ENCODE measurements around the gene TIAM1. TPM values are rescaled to one million over a fixed set of nuclear protein-coding genes. Genes with fewer than 3 reads are reported as not detected.
"Not testable (repeated sequence)": the region's sequence is repeated elsewhere in the genome, so short reads cannot be mapped to it uniquely, and the experiment has no call there.

The TIAM1 gene
- total and polyA plus RNA-seq, 2 donors, result 25.8 to 30.5 TPM

DNA sequence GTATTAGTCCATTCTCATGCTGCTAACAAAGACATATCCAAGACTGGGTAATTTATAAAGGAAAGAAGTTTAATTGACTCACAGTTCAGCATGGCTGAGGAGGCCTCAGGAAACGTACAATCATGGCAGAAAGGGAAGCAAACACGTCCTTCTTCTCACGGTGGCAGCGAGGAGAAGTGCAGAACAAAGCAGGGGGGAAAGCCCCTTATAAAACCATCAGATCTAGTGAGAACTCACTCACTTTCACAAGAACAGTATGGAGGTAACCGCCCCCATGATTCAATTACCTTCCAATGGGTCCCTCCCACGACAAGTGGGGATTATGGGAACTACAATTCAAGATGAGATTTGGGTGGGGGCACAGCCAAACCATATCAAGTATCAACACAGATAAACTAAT lies 115.3 kb downstream of the TIAM1 start:
- not testable (repeated sequence) for DNase-seq (ENCODE audit: low read depth in 6 of 9, low spot score in 9 of 9); H3K27me3 ChIP-seq (ENCODE audit: control insufficient read depth in 2 of 2, insufficient read depth in 1 of 2, low read length in 1 of 2); H3K4me1 ChIP-seq (ENCODE audit: control insufficient read depth in 2 of 2, insufficient read depth in 2 of 2, low read length in 2 of 2); H3K4me3 ChIP-seq (ENCODE audit: low read length in 2 of 2); H3K27ac ChIP-seq (ENCODE audit: low read depth in 1 of 2, low read length in 1 of 2); H3K9me3 ChIP-seq (ENCODE audit: control insufficient read depth in 2 of 2, insufficient read depth in 1 of 2, low read length in 1 of 2); H3K36me3 ChIP-seq (ENCODE audit: control insufficient read depth in 2 of 2, insufficient read depth in 2 of 2, low read length in 1 of 2)
- WGBS, result 94% methylated on average over 6 of the region's 6 CpGs

DNA sequence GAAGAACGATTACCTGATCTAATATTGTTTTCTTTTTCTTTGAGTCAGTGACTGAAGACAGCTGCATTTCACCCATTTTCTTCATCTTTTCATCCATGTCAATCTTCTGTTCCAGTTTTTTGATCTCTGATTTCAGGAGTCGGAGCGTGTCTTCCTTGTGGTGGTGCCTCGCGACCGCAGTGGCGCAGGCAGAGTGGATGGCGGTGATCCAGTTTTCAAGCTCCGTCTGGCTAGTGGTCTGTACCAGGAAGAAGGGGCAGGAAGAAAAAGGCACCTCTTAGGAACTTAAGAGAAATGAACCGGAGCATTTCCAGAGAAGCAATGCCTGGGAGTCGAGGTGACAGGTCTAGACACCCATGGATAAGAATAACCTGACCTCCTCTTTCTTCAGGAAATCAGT lies 118.3 kb downstream of the TIAM1 start:
- WGBS, result 95% methylated on average over 11 of the region's 11 CpGs

DNA sequence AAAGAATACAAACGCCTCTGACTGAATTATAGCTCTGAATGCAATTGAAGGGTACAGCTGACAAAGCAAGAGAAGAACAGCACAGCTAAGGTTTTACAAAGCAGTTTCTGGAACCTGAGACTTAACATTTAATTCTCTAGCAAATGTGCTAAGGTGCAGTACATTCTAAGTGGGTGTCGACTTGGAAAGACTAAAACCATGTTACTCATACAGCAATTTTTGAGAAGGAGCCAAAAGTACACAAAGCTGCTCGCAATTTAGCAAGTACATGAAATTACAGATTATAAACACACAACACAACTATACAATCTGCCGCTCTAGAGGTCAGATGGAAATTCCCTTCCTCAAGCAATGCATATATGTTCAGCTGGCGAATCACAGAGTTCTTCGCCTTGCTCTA lies 121.9 kb downstream of the TIAM1 start:
- no peak for DNase-seq (ENCODE audit: low read depth in 6 of 9, low spot score in 9 of 9)
- no peak overlapping the region for H3K27ac ChIP-seq (ENCODE audit: low read depth in 1 of 2, low read length in 1 of 2)
- H3K4me3 ChIP-seq (ENCODE audit: low read length in 2 of 2), result no peak overlapping the region
- no peaks in the 10 kb centered on the region for H3K9me3 ChIP-seq (ENCODE audit: control insufficient read depth in 2 of 2, insufficient read depth in 1 of 2, low read length in 1 of 2)
- H3K4me1 ChIP-seq (ENCODE audit: control insufficient read depth in 2 of 2, insufficient read depth in 2 of 2, low read length in 2 of 2), result no peaks in the 10 kb centered on the region
- no peaks in the 10 kb centered on the region for H3K27me3 ChIP-seq (ENCODE audit: control insufficient read depth in 2 of 2, insufficient read depth in 1 of 2, low read length in 1 of 2)
- peaks cover 10 to 14% of the 10 kb centered on the region in 2 donors for H3K36me3 ChIP-seq (ENCODE audit: control insufficient read depth in 2 of 2, insufficient read depth in 2 of 2, low read length in 1 of 2)
- WGBS, result 95% methylated on average over 6 of the region's 6 CpGs

More for the DNA sequence above, 118.3 kb downstream of the TIAM1 start:
- Histone ChIP-seq H3K9me3 (ENCODE audit: control insufficient read depth in 2 of 2, insufficient read depth in 1 of 2, low read length in 1 of 2) (no peaks in the 10 kb centered on the region), H3K4me3 (ENCODE audit: low read length in 2 of 2) (no peak overlapping the region), H3K27me3 (ENCODE audit: control insufficient read depth in 2 of 2, insufficient read depth in 1 of 2, low read length in 1 of 2) (no peaks in the 10 kb centered on the region), H3K4me1 (ENCODE audit: control insufficient read depth in 2 of 2, insufficient read depth in 2 of 2, low read length in 2 of 2) (no peaks in the 10 kb centered on the region), H3K36me3 (ENCODE audit: control insufficient read depth in 2 of 2, insufficient read depth in 2 of 2, low read length in 1 of 2) (peaks cover 6 to 14% of the 10 kb centered on the region in 2 donors), H3K27ac (ENCODE audit: low read depth in 1 of 2, low read length in 1 of 2) (no peak overlapping the region)
- DNase-seq (ENCODE audit: low read depth in 6 of 9, low spot score in 9 of 9), result no peak

- no peak for DNase-seq (ENCODE audit: low read depth in 6 of 9, low spot score in 9 of 9)
- Histone ChIP-seq H3K36me3 (ENCODE audit: control insufficient read depth in 2 of 2, insufficient read depth in 2 of 2, low read length in 1 of 2) (peaks cover 8 to 14% of the 10 kb centered on the region in 2 donors), H3K27ac (ENCODE audit: low read depth in 1 of 2, low read length in 1 of 2) (no peak overlapping the region), H3K4me1 (ENCODE audit: control insufficient read depth in 2 of 2, insufficient read depth in 2 of 2, low read length in 2 of 2) (no peaks in the 10 kb centered on the region), H3K9me3 (ENCODE audit: control insufficient read depth in 2 of 2, insufficient read depth in 1 of 2, low read length in 1 of 2) (no peaks in the 10 kb centered on the region), H3K27me3 (ENCODE audit: control insufficient read depth in 2 of 2, insufficient read depth in 1 of 2, low read length in 1 of 2) (no peaks in the 10 kb centered on the region), H3K4me3 (ENCODE audit: low read length in 2 of 2) (no peak overlapping the region)
- 77% methylated on average over 5 of the region's 5 CpGs for WGBS
Measured at GRCh38 chr21:31221043-31221442, 123.0 kb downstream of the TIAM1 start.

DNA sequence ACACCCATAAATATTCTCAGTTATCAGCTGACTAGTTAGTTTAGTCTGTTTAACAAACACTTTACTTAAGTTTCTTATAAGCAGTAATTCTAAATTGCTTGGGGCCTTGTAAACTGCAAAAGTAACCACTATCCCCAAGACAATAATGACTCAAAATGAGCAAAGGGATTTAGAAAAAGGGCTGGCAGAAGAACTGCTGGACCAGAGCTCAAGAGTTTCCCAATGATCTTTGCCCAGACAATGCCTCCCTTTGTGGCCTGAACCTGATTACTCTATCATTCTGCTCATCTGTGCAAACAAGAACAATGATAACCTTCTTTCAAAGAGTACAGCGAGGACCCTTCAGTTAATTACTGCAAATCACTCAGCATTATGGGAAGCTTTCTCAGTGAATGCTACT lies 123.5 kb downstream of the TIAM1 start:
- peaks cover 8 to 14% of the 10 kb centered on the region in 2 donors for H3K36me3 ChIP-seq (ENCODE audit: control insufficient read depth in 2 of 2, insufficient read depth in 2 of 2, low read length in 1 of 2)

DNA sequence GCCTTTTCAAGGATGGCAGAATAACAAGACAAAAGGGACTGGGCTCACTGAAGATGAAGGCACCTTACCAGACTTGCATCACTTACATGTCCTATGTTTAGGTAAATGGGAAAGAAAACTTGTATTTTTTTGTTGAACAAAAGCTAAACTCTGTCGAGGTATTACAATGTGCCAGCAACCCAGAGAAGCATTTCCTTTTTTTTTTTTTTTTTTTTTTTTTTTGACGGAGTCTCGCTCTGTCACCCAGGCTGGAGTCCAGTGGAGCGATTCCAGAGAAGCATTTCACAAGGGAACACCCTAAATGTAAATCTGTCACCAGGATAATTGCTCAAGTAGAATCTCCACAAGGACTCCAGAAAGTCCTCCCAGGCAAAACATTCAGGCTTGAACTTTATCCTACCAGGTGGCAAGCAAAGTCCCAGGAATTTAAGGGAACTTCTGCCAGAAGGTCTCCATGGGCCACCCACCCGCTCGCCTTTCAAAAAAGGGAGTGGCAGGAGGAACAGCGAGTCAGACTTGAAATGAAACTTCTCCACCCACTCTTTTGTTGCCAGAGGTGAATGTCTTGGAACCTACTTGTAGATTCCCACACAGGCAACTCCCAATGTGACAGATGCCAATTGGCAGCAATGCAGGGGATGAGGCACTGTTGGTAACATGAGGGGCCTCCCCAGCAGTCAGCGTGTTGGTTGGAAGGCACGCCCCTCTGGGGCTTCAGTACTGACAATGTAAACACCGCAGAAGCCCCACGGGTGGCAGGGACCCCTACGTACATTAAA lies 125.0 kb downstream of the TIAM1 start:
- H3K36me3 ChIP-seq (ENCODE audit: control insufficient read depth in 2 of 2, insufficient read depth in 2 of 2, low read length in 1 of 2), result peaks cover 5 to 8% of the 10 kb centered on the region in 2 donors
- DNase-seq (ENCODE audit: low read depth in 6 of 9, low spot score in 9 of 9), result peak in 1 of 9 donors; percentile 15
- WGBS, result 88% methylated on average over 12 of the region's 12 CpGs
- no peaks in the 10 kb centered on the region for H3K27me3 ChIP-seq (ENCODE audit: control insufficient read depth in 2 of 2, insufficient read depth in 1 of 2, low read length in 1 of 2)
- H3K4me1 ChIP-seq (ENCODE audit: control insufficient read depth in 2 of 2, insufficient read depth in 2 of 2, low read length in 2 of 2), result no peaks in the 10 kb centered on the region
- no peaks in the 10 kb centered on the region for H3K9me3 ChIP-seq (ENCODE audit: control insufficient read depth in 2 of 2, insufficient read depth in 1 of 2, low read length in 1 of 2)
- no peak overlapping the region for H3K27ac ChIP-seq (ENCODE audit: low read depth in 1 of 2, low read length in 1 of 2)
- H3K4me3 ChIP-seq (ENCODE audit: low read length in 2 of 2), result no peak overlapping the region

More for the DNA sequence above, 123.5 kb downstream of the TIAM1 start:
- no peak for DNase-seq (ENCODE audit: low read depth in 6 of 9, low spot score in 9 of 9)
- H3K4me3 ChIP-seq (ENCODE audit: low read length in 2 of 2), result no peak overlapping the region
- no peaks in the 10 kb centered on the region for H3K9me3 ChIP-seq (ENCODE audit: control insufficient read depth in 2 of 2, insufficient read depth in 1 of 2, low read length in 1 of 2)
- no peak overlapping the region for H3K27ac ChIP-seq (ENCODE audit: low read depth in 1 of 2, low read length in 1 of 2)
- no peaks in the 10 kb centered on the region for H3K4me1 ChIP-seq (ENCODE audit: control insufficient read depth in 2 of 2, insufficient read depth in 2 of 2, low read length in 2 of 2)
- 95% methylated on average over 1 of the region's 1 CpG for WGBS
- no peaks in the 10 kb centered on the region for H3K27me3 ChIP-seq (ENCODE audit: control insufficient read depth in 2 of 2, insufficient read depth in 1 of 2, low read length in 1 of 2)

- H3K4me3 ChIP-seq (ENCODE audit: low read length in 2 of 2), result no peak overlapping the region
- H3K36me3 ChIP-seq (ENCODE audit: control insufficient read depth in 2 of 2, insufficient read depth in 2 of 2, low read length in 1 of 2), result peaks cover 5 to 8% of the 10 kb centered on the region in 2 donors
- H3K4me1 ChIP-seq (ENCODE audit: control insufficient read depth in 2 of 2, insufficient read depth in 2 of 2, low read length in 2 of 2), result no peaks in the 10 kb centered on the region
- WGBS, result 98% methylated on average over 10 of the region's 10 CpGs
- DNase-seq (ENCODE audit: low read depth in 6 of 9, low spot score in 9 of 9), result no peak
- no peaks in the 10 kb centered on the region for H3K9me3 ChIP-seq (ENCODE audit: control insufficient read depth in 2 of 2, insufficient read depth in 1 of 2, low read length in 1 of 2)
- H3K27ac ChIP-seq (ENCODE audit: low read depth in 1 of 2, low read length in 1 of 2), result no peak overlapping the region
- H3K27me3 ChIP-seq (ENCODE audit: control insufficient read depth in 2 of 2, insufficient read depth in 1 of 2, low read length in 1 of 2), result no peaks in the 10 kb centered on the region
Measured at GRCh38 chr21:31216206-31216605, 127.9 kb downstream of the TIAM1 start.

- Histone ChIP-seq H3K36me3 (ENCODE audit: control insufficient read depth in 2 of 2, insufficient read depth in 2 of 2, low read length in 1 of 2) (peaks cover 19 to 21% of the 10 kb centered on the region in 2 donors), H3K4me1 (ENCODE audit: control insufficient read depth in 2 of 2, insufficient read depth in 2 of 2, low read length in 2 of 2) (no peaks in the 10 kb centered on the region), H3K27me3 (ENCODE audit: control insufficient read depth in 2 of 2, insufficient read depth in 1 of 2, low read length in 1 of 2) (no peaks in the 10 kb centered on the region), H3K4me3 (ENCODE audit: low read length in 2 of 2) (no peak overlapping the region), H3K9me3 (ENCODE audit: control insufficient read depth in 2 of 2, insufficient read depth in 1 of 2, low read length in 1 of 2) (no peaks in the 10 kb centered on the region), H3K27ac (ENCODE audit: low read depth in 1 of 2, low read length in 1 of 2) (no peak overlapping the region)
- DNase-seq (ENCODE audit: low read depth in 6 of 9, low spot score in 9 of 9), result peak in 4 of 9 donors; percentile 13 to 53 (median 15)
- WGBS, result 93% methylated on average over 2 of the region's 2 CpGs
Measured at GRCh38 chr21:31213787-31214186, 130.3 kb downstream of the TIAM1 start.

- no peak for DNase-seq (ENCODE audit: low read depth in 6 of 9, low spot score in 9 of 9)
- Histone ChIP-seq H3K27ac (ENCODE audit: low read depth in 1 of 2, low read length in 1 of 2) (no peak overlapping the region), H3K4me1 (ENCODE audit: control insufficient read depth in 2 of 2, insufficient read depth in 2 of 2, low read length in 2 of 2) (no peaks in the 10 kb centered on the region), H3K9me3 (ENCODE audit: control insufficient read depth in 2 of 2, insufficient read depth in 1 of 2, low read length in 1 of 2) (no peaks in the 10 kb centered on the region), H3K27me3 (ENCODE audit: control insufficient read depth in 2 of 2, insufficient read depth in 1 of 2, low read length in 1 of 2) (no peaks in the 10 kb centered on the region), H3K36me3 (ENCODE audit: control insufficient read depth in 2 of 2, insufficient read depth in 2 of 2, low read length in 1 of 2) (peaks cover 15 to 21% of the 10 kb centered on the region in 2 donors), H3K4me3 (ENCODE audit: low read length in 2 of 2) (no peak overlapping the region)
- WGBS, result 98% methylated on average over 2 of the region's 2 CpGs
Measured at GRCh38 chr21:31211836-31212235, 132.2 kb downstream of the TIAM1 start.

Measured in thymus (tissue), 11 donors.